H9 (cell line): ENCODE measurements around the gene MAP2K3. TPM values are rescaled to one million over a fixed set of nuclear protein-coding genes. Genes with fewer than 3 reads are reported as not detected.
A peak's percentile ranks its signal among the peaks of the same experiment; 100 is the strongest.

Experiments used
- DNase-seq: peaks from one replicate; pipeline ENCODE4 v3.0.0-alpha.2; 2017
- H2AFZ ChIP-seq: one replicate; pipeline ENCODE4 v1.6.1; 2013; ENCODE audit warnings: mild to moderate bottlenecking, low read length, control low read depth, moderate library complexity
- H2AK5ac ChIP-seq: 2 replicates; pipeline ENCODE4 v1.6.1; 2013; ENCODE audit warnings: low read length, control low read depth, mixed read lengths; ENCODE audit not compliant: insufficient read length
- H2BK120ac ChIP-seq: one replicate; pipeline ENCODE4 v1.6.1; 2013; ENCODE audit warnings: low read depth, mild to moderate bottlenecking, low read length, control low read depth, inconsistent platforms; ENCODE audit not compliant: poor library complexity, severe bottlenecking
- H2BK12ac ChIP-seq: 2 replicates; pipeline ENCODE4 v1.6.1; 2013; ENCODE audit warnings: low read length, control low read depth, mixed read lengths, low read depth; ENCODE audit not compliant: insufficient read length
- H2BK15ac ChIP-seq: 2 replicates; pipeline ENCODE4 v1.6.1; 2013; ENCODE audit warnings: low read depth, low read length, control low read depth
- H2BK20ac ChIP-seq: one replicate; pipeline ENCODE4 v1.6.1; 2013; ENCODE audit warnings: low read depth, mild to moderate bottlenecking, low read length, control low read depth, inconsistent platforms; ENCODE audit not compliant: poor library complexity, severe bottlenecking
- H2BK5ac ChIP-seq: 2 replicates; pipeline ENCODE4 v1.6.1; 2013; ENCODE audit warnings: low read length, control low read depth, mixed read lengths; ENCODE audit not compliant: insufficient read length
- H3K14ac ChIP-seq: 2 replicates; pipeline ENCODE4 v1.6.1; 2013; ENCODE audit warnings: low read length, control low read depth; ENCODE audit not compliant: insufficient read depth
- H3K18ac ChIP-seq: 2 replicates; pipeline ENCODE4 v1.6.1; 2013; ENCODE audit warnings: low read depth, mild to moderate bottlenecking, mixed read lengths, low read length, control low read depth; ENCODE audit not compliant: insufficient read length
- H3K23ac ChIP-seq: 2 replicates; pipeline ENCODE4 v1.6.1; 2013; ENCODE audit warnings: low read length, control low read depth, mixed read lengths, low read depth; ENCODE audit not compliant: insufficient read length
- H3K23me2 ChIP-seq: 2 replicates; pipeline ENCODE4 v1.6.1; 2013; ENCODE audit warnings: low read depth, mild to moderate bottlenecking, mixed read lengths, low read length, control low read depth; ENCODE audit not compliant: insufficient read length, poor library complexity, severe bottlenecking
- H3K27ac ChIP-seq: 2 replicates; pipeline ENCODE4 v1.5.1; 2013; ENCODE audit warnings: low read length, control low read depth, mixed read lengths, low read depth; ENCODE audit not compliant: insufficient read length
- H3K27me3 ChIP-seq: 2 replicates; pipeline ENCODE4 v1.6.1; 2013; ENCODE audit warnings: low read length, control low read depth, inconsistent platforms; ENCODE audit not compliant: insufficient read depth
- H3K4ac ChIP-seq: 2 replicates; pipeline ENCODE4 v1.6.1; 2013; ENCODE audit warnings: low read depth, mild to moderate bottlenecking, control low read depth, inconsistent platforms, low read length, moderate library complexity
- H3K4me1 ChIP-seq: 2 replicates; pipeline ENCODE4 v1.6.1; 2013; ENCODE audit warnings: low read length, control low read depth, inconsistent platforms; ENCODE audit not compliant: insufficient read depth
- H3K4me2 ChIP-seq: 2 replicates; pipeline ENCODE4 v1.6.1; 2013; ENCODE audit warnings: low read length, control low read depth, mixed read lengths; ENCODE audit not compliant: insufficient read length, insufficient read depth
- H3K56ac ChIP-seq: 2 replicates; pipeline ENCODE4 v1.6.1; 2013; ENCODE audit warnings: low read depth, mild to moderate bottlenecking, mixed read lengths, low read length, control low read depth; ENCODE audit not compliant: insufficient read length
- H3K79me1 ChIP-seq: 2 replicates; pipeline ENCODE4 v1.6.1; 2013; ENCODE audit warnings: low read depth, mild to moderate bottlenecking, moderate library complexity, low read length, control low read depth, inconsistent platforms; ENCODE audit not compliant: insufficient read depth, poor library complexity, severe bottlenecking
- H3K79me2 ChIP-seq: 2 replicates; pipeline ENCODE4 v1.6.1; 2013; ENCODE audit warnings: low read length, control low read depth, inconsistent platforms; ENCODE audit not compliant: insufficient read depth
- H3K9ac ChIP-seq: 2 replicates; pipeline ENCODE4 v1.6.1; 2013; ENCODE audit warnings: low read length, control low read depth, mixed read lengths; ENCODE audit not compliant: insufficient read length; ENCODE audit errors: extremely low read depth
- H3K9me3 ChIP-seq: one replicate; pipeline ENCODE4 v1.6.1; 2013; ENCODE audit warnings: low read depth, low read length, inconsistent platforms; ENCODE audit not compliant: control insufficient read depth
- H3T11ph ChIP-seq: one replicate; pipeline ENCODE4 v1.6.1; 2013; ENCODE audit warnings: mild to moderate bottlenecking, low read length, control low read depth, inconsistent platforms
- H4K20me1 ChIP-seq: one replicate; pipeline ENCODE4 v1.6.1; 2013; ENCODE audit not compliant: control insufficient read depth, insufficient read length, insufficient read depth
- H4K5ac ChIP-seq: 2 replicates; pipeline ENCODE4 v1.6.1; 2013; ENCODE audit warnings: low read depth, mild to moderate bottlenecking, mixed read lengths, low read length, control low read depth; ENCODE audit not compliant: insufficient read length
- H4K8ac ChIP-seq: replicated peaks from 2 replicates; pipeline ENCODE4 v1.6.1; 2013; ENCODE audit warnings: low read length, control low read depth, mixed read lengths, low read depth; ENCODE audit not compliant: insufficient read length
- H4K91ac ChIP-seq: 2 replicates; pipeline ENCODE4 v1.6.1; 2013; ENCODE audit warnings: low read depth, mild to moderate bottlenecking, moderate library complexity, mixed read lengths, low read length, control low read depth; ENCODE audit not compliant: insufficient read length
- H3K27ac Mint-ChIP-seq, 3 experiments: 2 replicates in 2 of 3; 3 replicates in 1 of 3; pipeline ENCODE4 v1.8.0; 2020 to 2021; ENCODE audit warnings: mixed read lengths in 3 of 3, mild to moderate bottlenecking in 1 of 3, moderate library complexity in 1 of 3
- H3K27me3 Mint-ChIP-seq: 2 replicates; pipeline ENCODE4 v1.8.0; 2021; ENCODE audit warnings: low read depth, mild to moderate bottlenecking, moderate library complexity, mixed read lengths
- H3K36me3 Mint-ChIP-seq, 3 experiments: 2 replicates in 2 of 3; 3 replicates in 1 of 3; pipeline ENCODE4 v1.8.0; 2020 to 2021; ENCODE audit warnings: low read depth in 3 of 3, mixed read lengths in 3 of 3; ENCODE audit not compliant: insufficient read depth in 1 of 3
- H3K4me1 Mint-ChIP-seq, 2 experiments: 2 replicates each; pipeline ENCODE4 v1.8.0; 2020; ENCODE audit warnings: mixed read lengths in 2 of 2
- H3K4me3 Mint-ChIP-seq, 2 experiments: 2 replicates in 1 of 2; 3 replicates in 1 of 2; pipeline ENCODE4 v1.8.0; 2020 to 2021; ENCODE audit warnings: mild to moderate bottlenecking in 2 of 2, mixed read lengths in 2 of 2, moderate library complexity in 1 of 2
- H3K9me3 Mint-ChIP-seq, 2 experiments: 2 replicates in 1 of 2; 3 replicates in 1 of 2; pipeline ENCODE4 v1.8.0; 2020; ENCODE audit warnings: mild to moderate bottlenecking in 2 of 2, mixed read lengths in 2 of 2, moderate library complexity in 1 of 2
- CTCF ChIP-seq: fragments of 200-600 bp; sonication (generic); conservative IDR thresholded peaks from 3 replicates; pipeline ENCODE4 v1.8.0; 2021; ENCODE audit warnings: antibody characterized with exemption, mild to moderate bottlenecking
- WGBS: extraction: QIAGEN DNeasy Blood & Tissue Kit; methylation state at CpG from one replicate; pipeline ENCODE4 v1.1.7; 2013; ENCODE audit warnings: missing lambda C conversion rate, low lambda C conversion rate, mixed read lengths; ENCODE audit not compliant: insufficient read length; ENCODE audit errors: extremely low coverage; 5-methylcytosine and 5-hydroxymethylcytosine counted together
- total RNA-seq: library from RNA; stranded (reverse); gene quantifications from 2 replicates; pipeline ENCODE4 v1.2.1, GENCODE V29; 2021

Gene MAP2K3
- total RNA-seq, 1 experiment from 2014 or later: 26.1 TPM

- H2BK5ac ChIP-seq: no peak overlapping the region
- H3K4me1 ChIP-seq: peaks cover 3% of the 10 kb centered on the region; the same call in 1 of the 2 replicates
- no peak overlapping the region for H4K91ac ChIP-seq
- no peak overlapping the region for H2BK12ac ChIP-seq
- H3K56ac ChIP-seq: no peak overlapping the region
- no peak overlapping the region for H2AK5ac ChIP-seq
- H3K79me2 ChIP-seq: no peaks in the 10 kb centered on the region
- Mint-ChIP-seq H3K36me3 (no peaks in the 10 kb centered on the region; a peak in 1 of 7 replicates), H3K4me3 (peak overlapping the region; percentile 72 to 79), H3K9me3 (no peaks in the 10 kb centered on the region; a peak in 1 of 5 replicates), H3K4me1 (peaks cover 9 to 11% of the 10 kb centered on the region in 2 experiments), H3K27me3 (peaks cover 64% of the 10 kb centered on the region), H3K27ac (no peak overlapping the region)
- H2AFZ ChIP-seq: no peak overlapping the region
- no peak overlapping the region for H3K4ac ChIP-seq
- H3K14ac ChIP-seq: no peak overlapping the region
- no peaks in the 10 kb centered on the region for H3K9me3 ChIP-seq
- H4K5ac ChIP-seq: no peak overlapping the region
- peaks cover 4% of the 10 kb centered on the region; the same call in 1 of the 2 replicates for H3K27me3 ChIP-seq
- H4K8ac ChIP-seq: no peak overlapping the region
- no peak overlapping the region for H2BK120ac ChIP-seq
- peak overlapping the region; percentile 66 for H3K4me2 ChIP-seq
- H3K18ac ChIP-seq: no peak overlapping the region
- WGBS: no CpG with 5 or more reads among the region's 17 CpGs
- H3K79me1 ChIP-seq: no peaks in the 10 kb centered on the region
- H2BK15ac ChIP-seq: no peak overlapping the region
- H4K20me1 ChIP-seq: no peaks in the 10 kb centered on the region
- no peak overlapping the region for H3K27ac ChIP-seq
- 0 out of 3 replicates have a peak, but pooled peaks have one; percentile 3 for TF ChIP-seq CTCF
- no peak for DNase-seq
- no peak overlapping the region for H3K23ac ChIP-seq
- H2BK20ac ChIP-seq: no peak overlapping the region
- no peak overlapping the region for H3K9ac ChIP-seq
- H3K23me2 ChIP-seq: peaks cover 14% of the 10 kb centered on the region
- no peak overlapping the region for H3T11ph ChIP-seq
Measured at GRCh38 chr17:21276264-21276588, 8.3 kb upstream of the MAP2K3 start.
